Common myeloid progenitor, CD34-positive (primary cell): ENCODE measurements around the gene SERPINA6.

Experiments used
- CTCF ChIA-PET: fragments of 350-600 bp; sonication (Branson Sonifier 250); formaldehyde crosslinking; loops from one replicate; lab custom pipeline; 2021; ENCODE audit warnings: antibody characterized with exemption; lab: Charles Lee
- POLR2A ChIA-PET: fragments of 350-600 bp; sonication (Branson Sonifier 250); formaldehyde crosslinking; loops from one replicate; lab custom pipeline; 2021; ENCODE audit warnings: antibody characterized with exemption; lab: Charles Lee
- DNase-seq, 3 donors: peaks; one replicate each; pipeline versions ENCODE4 v3.0.0 to v3.0.0-alpha.2; 2013
- H3K27ac ChIP-seq, 2 experiments: 1 replicate in 1 of 2; 2 replicates in 1 of 2; pipeline ENCODE4 v1.7.0; 2013; ENCODE audit warnings: inconsistent platforms in 2 of 2, low read length in 2 of 2, mild to moderate bottlenecking in 2 of 2, low read depth in 1 of 2, moderate library complexity in 1 of 2; ENCODE audit not compliant: severe bottlenecking in 2 of 2, insufficient read depth in 1 of 2, poor library complexity in 1 of 2
- H3K27me3 ChIP-seq, 5 experiments: replicated peaks in 2 of 5; 1 replicate in 3 of 5; 2 replicates in 2 of 5; pipeline versions ENCODE4 v1.6.1 to v1.7.0; 2013; ENCODE audit warnings: low read length in 4 of 5, mild to moderate bottlenecking in 2 of 5, moderate library complexity in 2 of 5, inconsistent platforms in 1 of 5; ENCODE audit not compliant: insufficient read depth in 5 of 5, control insufficient read depth in 4 of 5
- H3K36me3 ChIP-seq, 4 experiments: 1 replicate in 2 of 4; 2 replicates in 2 of 4; pipeline versions ENCODE4 v1.6.1 to v1.7.0; 2013; ENCODE audit warnings: low read length in 3 of 4, control low read depth in 1 of 4, mild to moderate bottlenecking in 1 of 4; ENCODE audit not compliant: control insufficient read depth in 4 of 4, insufficient read depth in 4 of 4
- H3K4me1 ChIP-seq, 4 experiments: 1 replicate in 3 of 4; 2 replicates in 1 of 4; pipeline versions ENCODE4 v1.6.1 to v1.7.1; 2013; ENCODE audit warnings: low read length in 3 of 4, mild to moderate bottlenecking in 3 of 4, control low read depth in 1 of 4, inconsistent platforms in 1 of 4, moderate library complexity in 1 of 4; ENCODE audit not compliant: control insufficient read depth in 4 of 4, insufficient read depth in 4 of 4; ENCODE audit errors: control extremely low read depth in 1 of 4
- H3K4me3 ChIP-seq, 7 experiments: 1 replicate in 4 of 7; 2 replicates in 3 of 7; pipeline versions ENCODE4 v1.5.1 to v1.7.0; 2013; ENCODE audit warnings: mild to moderate bottlenecking in 7 of 7, low read length in 6 of 7, moderate library complexity in 6 of 7, inconsistent platforms in 2 of 7, low read depth in 2 of 7, control low read depth in 1 of 7; ENCODE audit not compliant: insufficient read depth in 4 of 7, control insufficient read depth in 1 of 7; ENCODE audit errors: extremely low read depth in 1 of 7
- H3K9me3 ChIP-seq, 5 experiments: 1 replicate in 4 of 5; 2 replicates in 1 of 5; pipeline versions ENCODE4 v1.6.1 to v1.7.1; 2013; ENCODE audit warnings: low read length in 4 of 5, mild to moderate bottlenecking in 2 of 5, inconsistent platforms in 1 of 5, low read depth in 1 of 5, moderate library complexity in 1 of 5; ENCODE audit not compliant: control insufficient read depth in 4 of 5, insufficient read depth in 2 of 5; ENCODE audit errors: control extremely low read depth in 1 of 5
- WGBS: methylation state at CpG from one replicate; pipeline ENCODE4 v1.1.5; 2013; ENCODE audit not compliant: insufficient coverage; 5-methylcytosine and 5-hydroxymethylcytosine counted together

Gene SERPINA6

DNA sequence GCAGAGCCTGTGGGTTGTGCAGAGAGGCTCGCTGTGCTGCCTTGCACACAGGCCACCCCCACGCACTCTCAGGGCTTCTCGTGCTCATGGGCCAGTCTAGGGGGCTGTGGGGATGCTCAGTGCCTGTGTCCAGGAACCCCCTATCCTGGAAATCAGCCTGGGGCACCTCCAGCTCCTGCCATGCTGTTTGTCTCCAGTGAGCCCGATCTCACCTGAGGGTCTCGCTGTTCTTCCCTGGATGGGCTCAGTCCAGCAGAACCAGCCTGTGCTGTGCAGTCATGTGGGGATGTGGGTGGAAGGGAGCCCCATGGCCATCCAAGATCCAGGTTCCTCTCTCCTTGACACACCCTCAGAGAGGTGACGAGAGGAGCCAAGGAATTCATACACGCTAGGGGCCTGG lies 38.5 kb upstream of the SERPINA6 start:
- peaks cover 0 to 7% (median 3%) of the 10 kb centered on the region in 5 experiments for H3K27me3 ChIP-seq
- no peaks in the 10 kb centered on the region for H3K4me1 ChIP-seq
- H3K9me3 ChIP-seq: no peaks in the 10 kb centered on the region
- DNase-seq: no peak
- no peaks in the 10 kb centered on the region for H3K36me3 ChIP-seq
- ChIA-PET POLR2A (no interaction called here), CTCF (no interaction called here)
- no peak overlapping the region for H3K4me3 ChIP-seq
- no peak overlapping the region for H3K27ac ChIP-seq
- WGBS: 92% methylated on average over 2 of the region's 7 CpGs

DNA sequence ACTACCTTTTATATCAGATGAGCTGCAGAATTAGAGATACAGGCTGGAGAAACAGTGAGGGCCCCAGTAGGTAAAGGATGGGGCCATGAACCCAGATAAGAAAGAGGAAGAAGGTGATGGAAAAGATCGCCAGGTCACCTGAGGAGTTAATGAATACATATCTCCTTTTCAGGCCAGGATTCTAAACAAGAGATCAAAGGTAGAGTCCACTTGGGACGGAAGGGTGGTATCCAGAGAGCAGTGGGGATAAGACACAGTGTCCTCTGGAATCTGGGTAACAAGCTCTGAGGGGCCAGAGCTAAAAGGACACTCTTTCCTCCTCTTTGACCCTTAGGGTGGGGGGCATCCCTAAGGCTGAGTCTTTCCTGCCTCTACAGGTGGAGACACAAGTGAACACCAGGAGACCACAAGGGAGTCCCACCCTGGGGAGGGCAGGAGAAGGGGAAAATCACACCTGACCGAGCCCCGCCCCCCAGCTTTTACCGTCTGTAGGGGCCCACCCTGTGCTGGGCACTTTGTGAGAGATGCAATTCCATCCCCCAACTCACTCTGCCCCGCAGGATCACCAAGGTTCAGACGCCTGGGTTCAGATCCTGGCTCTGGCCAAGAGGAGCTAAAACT lies 37.9 kb upstream of the SERPINA6 start:
- H3K4me3 ChIP-seq: no peak overlapping the region
- WGBS: 50% methylated on average over 1 of the region's 7 CpGs
- no peak overlapping the region for H3K27ac ChIP-seq
- ChIA-PET POLR2A (no interaction called here), CTCF (no interaction called here)
- no peak for DNase-seq
- H3K9me3 ChIP-seq: no peaks in the 10 kb centered on the region
- peaks cover 0 to 11% (median 6%) of the 10 kb centered on the region in 5 experiments for H3K27me3 ChIP-seq
- H3K36me3 ChIP-seq: no peaks in the 10 kb centered on the region
- no peaks in the 10 kb centered on the region for H3K4me1 ChIP-seq

DNA sequence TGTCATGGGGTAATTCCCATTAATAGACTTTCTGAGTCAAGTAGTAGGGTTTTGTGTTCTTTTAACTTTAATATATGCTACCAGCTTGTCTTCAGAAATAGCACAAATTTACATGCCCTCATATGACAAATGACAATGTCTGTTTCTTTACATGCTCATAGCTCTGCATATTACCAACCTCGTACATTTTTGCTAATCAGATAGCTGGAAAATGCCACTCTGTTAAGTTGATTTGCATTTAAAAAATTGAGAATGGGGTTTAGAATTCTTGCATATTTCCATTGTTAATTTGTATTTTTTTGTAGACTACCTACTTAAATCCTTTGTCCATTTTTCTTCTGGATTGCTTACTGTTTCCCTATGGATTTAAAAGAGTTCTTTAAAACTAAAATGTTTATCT lies 34.0 kb upstream of the SERPINA6 start:
- no peak overlapping the region for H3K4me3 ChIP-seq
- no peak for DNase-seq
- H3K4me1 ChIP-seq: no peaks in the 10 kb centered on the region
- ChIA-PET POLR2A (no interaction called here), CTCF (interaction anchor here (1.2 kb wide), 1 partner anchor 57 kb away, joined by 3 read pairs; no protein-coding TSS in a partner anchor)
- WGBS: no CpG with 5 or more reads among the region's 1 CpG
- no peaks in the 10 kb centered on the region for H3K9me3 ChIP-seq
- H3K27me3 ChIP-seq: peaks cover 5 to 25% (median 15%) of the 10 kb centered on the region in 5 experiments
- H3K27ac ChIP-seq: no peak overlapping the region
- no peaks in the 10 kb centered on the region for H3K36me3 ChIP-seq

DNA sequence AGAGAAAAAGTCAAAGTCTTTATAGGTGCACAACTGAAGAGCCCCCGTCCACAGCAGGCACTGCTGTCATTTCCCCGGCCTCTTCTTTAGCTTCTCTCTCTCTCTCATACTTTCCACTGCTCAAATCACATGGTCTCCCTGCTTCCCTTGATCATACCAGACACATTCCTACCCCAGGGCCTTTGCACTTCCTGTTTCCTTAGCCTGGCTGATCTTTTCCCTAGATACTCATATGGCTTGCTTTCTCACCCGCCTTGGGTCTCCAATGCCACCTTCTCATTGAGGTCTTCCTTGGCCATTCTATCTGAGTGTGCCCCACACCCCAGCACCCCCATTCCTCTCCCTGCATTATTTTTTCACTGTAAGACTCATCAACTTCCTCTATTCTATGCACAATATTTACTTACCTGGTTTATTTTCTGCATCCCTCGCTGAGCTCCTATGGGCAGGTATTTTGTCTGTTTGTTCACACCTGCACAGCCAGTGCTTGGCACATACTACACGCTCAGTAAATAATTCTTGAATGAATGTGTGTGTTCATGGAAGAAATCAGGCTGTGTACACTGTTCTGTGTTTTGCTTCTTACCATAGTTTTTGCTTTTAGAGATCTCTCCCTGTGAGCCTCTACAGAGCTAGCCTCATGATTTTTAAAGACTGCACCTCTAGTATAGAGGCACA lies 33.4 kb upstream of the SERPINA6 start:
- Histone ChIP-seq H3K9me3 (no peaks in the 10 kb centered on the region), H3K27ac (no peak overlapping the region), H3K4me1 (no peaks in the 10 kb centered on the region), H3K27me3 (peaks cover 5 to 25% (median 15%) of the 10 kb centered on the region in 5 experiments), H3K4me3 (no peak overlapping the region), H3K36me3 (no peaks in the 10 kb centered on the region)
- DNase-seq: no peak
- ChIA-PET CTCF (interaction anchor here (1.2 to 1.4 kb wide), 2 partner anchors 13 to 58 kb away, joined by 3 read pairs; no protein-coding TSS in a partner anchor), POLR2A (no interaction called here)
- 95% methylated on average over 4 of the region's 5 CpGs for WGBS

DNA sequence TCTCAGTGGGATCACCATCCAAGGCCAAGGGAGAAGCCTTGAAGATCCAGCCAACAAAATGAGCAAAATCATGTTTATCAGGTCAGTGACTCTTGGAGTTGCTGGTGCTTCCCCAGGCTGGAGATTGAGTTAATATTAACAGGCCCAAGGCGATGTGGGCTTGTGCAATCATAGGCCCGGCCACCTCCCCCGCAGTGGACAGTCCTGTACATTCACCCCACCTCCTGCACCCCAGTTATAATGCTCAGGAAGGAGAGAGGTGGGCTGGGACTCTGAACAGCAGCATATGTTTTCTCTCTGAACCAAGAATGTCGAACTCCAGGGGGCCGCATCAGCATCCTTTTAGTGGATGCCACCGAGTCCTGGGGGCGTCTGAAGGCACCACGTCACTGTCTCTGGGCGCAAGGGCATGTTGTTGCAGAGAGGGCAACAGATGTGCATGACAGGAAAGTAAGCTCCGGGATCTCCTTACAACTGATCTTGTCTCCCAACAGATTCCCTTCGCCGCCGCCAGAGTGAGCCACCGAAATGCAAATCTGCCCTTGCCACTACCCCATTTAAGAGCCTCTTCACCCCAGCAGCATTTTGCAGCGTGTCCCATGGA lies 32.2 kb upstream of the SERPINA6 start:
- Histone ChIP-seq H3K36me3 (no peaks in the 10 kb centered on the region), H3K4me1 (no peaks in the 10 kb centered on the region), H3K9me3 (no peaks in the 10 kb centered on the region), H3K27ac (no peak overlapping the region), H3K4me3 (no peak overlapping the region), H3K27me3 (peaks cover 5 to 30% (median 15%) of the 10 kb centered on the region in 5 experiments)
- 21% methylated on average over 7 of the region's 15 CpGs for WGBS
- peak; percentile 28 to 64 (median 56) for DNase-seq
- CTCF ChIA-PET: interaction anchor here (1.4 to 3.3 kb wide), 2 partner anchors 14 to 131 kb away, joined by 3 to 8 read pairs; no protein-coding TSS in a partner anchor
- POLR2A ChIA-PET: no interaction called here

DNA sequence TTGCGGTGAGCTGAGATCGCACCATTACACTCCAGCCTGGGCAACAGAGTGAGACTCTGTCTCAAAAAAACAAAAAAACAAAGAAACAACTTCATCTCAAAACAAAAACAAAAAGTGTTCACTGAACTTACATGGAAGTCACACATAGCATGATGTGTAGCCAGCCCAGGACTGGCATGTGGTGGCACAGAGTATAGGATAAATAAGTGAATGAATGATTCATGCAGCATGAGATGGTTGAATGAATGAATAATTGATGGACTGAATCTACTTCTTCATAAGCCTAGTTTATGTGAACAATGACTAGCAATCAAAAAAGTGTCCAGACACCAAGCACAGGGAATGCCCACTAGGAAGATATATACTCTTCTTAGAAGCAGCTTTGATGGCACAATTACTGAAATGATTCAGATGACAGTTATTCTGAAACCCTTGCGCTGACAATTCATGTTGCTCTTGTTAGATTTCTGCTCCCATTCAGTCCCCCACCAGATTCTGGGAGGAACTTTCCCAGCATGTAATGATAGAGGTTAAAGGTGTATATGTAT lies 31.6 kb upstream of the SERPINA6 start:
- CTCF ChIA-PET: interaction anchor here (1.4 to 3.3 kb wide), 2 partner anchors 14 to 131 kb away, joined by 3 to 8 read pairs; no protein-coding TSS in a partner anchor
- POLR2A ChIA-PET: no interaction called here
- H3K4me1 ChIP-seq: no peaks in the 10 kb centered on the region
- H3K9me3 ChIP-seq: no peaks in the 10 kb centered on the region
- H3K36me3 ChIP-seq: no peaks in the 10 kb centered on the region
- no peak overlapping the region for H3K4me3 ChIP-seq
- no peak for DNase-seq
- H3K27ac ChIP-seq: no peak overlapping the region
- peaks cover 5 to 30% (median 15%) of the 10 kb centered on the region in 5 experiments for H3K27me3 ChIP-seq
- WGBS: 100% methylated on average over 3 of the region's 3 CpGs
